Hindlimb muscle (tissue), 1 donor: ENCODE results near the gene VIPR1. TPM values are rescaled to one million over a fixed set of nuclear protein-coding genes. Genes with fewer than 3 reads are reported as not detected.

Experiments used
- DNase-seq: peaks from one replicate; pipeline ENCODE4 v3.0.0-alpha.2; 2013
- polyA plus RNA-seq: library from polyadenylated mRNA; unstranded; fragments of 120-200 nt; gene quantifications from one replicate; pipeline ENCODE4 v1.2.1, GENCODE V29; 2013; ENCODE audit not compliant: insufficient read length

VIPR1 gene
- polyA plus RNA-seq, 1 donor, result 2.8 TPM

- DNase-seq, result no peak
These were observed 7.0 kb upstream of the VIPR1 start for GRCh38 chr3:42495393-42495792.

DNA sequence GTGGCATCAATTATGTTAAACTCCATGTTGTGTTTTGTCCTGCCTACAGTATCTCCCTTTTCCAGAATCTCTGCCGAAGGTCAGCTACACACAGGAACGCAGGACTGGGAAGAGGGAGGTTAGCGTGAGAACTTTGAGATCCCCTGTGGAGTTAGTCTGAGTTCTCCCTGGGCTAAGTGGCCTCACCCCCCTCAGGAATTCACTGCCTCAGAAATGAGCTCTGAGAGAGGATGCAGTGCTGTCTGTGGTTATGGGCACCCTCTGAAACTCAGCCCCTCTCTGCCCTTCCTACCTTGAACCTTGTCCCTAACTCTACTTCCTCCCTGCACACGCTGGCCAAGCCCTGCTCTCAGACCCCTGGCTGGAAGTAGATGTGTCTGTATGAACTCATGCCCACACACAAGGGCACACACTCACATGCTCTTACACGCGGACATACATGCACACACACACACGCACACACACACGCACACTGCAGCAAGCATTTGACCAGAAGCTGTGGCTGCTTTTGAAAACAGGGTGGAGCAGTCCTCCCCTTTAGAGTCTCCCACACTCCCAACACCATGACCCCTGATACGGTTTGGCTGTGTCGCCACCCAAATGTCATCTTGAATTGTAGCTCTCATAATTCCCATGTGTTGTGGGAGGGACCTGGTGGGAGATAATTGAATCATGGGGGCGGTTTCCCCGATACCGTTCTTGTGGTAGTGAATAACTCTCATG, 5.3 kb upstream of the VIPR1 start:
- no peak for DNase-seq

- DNase-seq, result no peak
These were observed 4.4 kb upstream of the VIPR1 start for GRCh38 chr3:42498034-42498433.

DNA sequence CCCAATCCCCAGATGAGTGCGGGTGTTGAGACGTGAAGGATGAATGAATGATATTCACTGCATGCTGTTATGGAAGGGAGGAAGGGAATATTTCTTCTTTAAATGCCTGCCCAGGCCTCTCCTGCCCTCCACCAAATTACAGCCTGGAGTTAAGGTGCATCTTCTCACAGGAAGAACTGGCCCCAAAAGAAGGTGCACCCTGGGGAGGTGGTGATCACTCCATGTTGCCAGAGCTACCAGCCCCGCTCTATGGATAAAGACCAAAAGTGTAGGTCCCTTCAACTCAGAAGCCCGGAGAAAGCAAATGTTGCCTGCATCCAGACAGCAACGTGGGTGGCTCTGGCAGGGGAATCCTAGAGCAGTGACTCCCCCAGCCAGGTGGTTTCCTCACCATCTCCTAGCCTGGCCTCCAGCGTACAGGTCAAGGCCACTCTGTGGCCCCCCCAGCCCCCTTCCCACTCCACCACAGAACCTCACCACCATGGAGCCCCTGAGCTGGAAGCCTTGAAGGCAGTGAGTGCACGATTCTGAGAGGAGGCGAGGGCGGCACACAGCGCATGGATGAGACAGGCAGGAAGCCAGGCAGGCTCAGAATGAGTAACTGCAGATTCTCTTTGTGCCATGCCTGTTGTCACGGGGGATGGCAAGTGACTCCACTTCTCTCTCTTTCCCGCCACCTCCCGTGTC, 3.5 kb upstream of the VIPR1 start:
- no peak for DNase-seq

- DNase-seq, result no peak
These were observed 3.0 kb upstream of the VIPR1 start for GRCh38 chr3:42499478-42499871.

GRCh38 chr3:42500091-42500490, 2.4 kb upstream of the VIPR1 start:
- DNase-seq, result no peak

- DNase-seq, result no peak
These were observed 1.5 kb upstream of the VIPR1 start for GRCh38 chr3:42500909-42501308.

DNA sequence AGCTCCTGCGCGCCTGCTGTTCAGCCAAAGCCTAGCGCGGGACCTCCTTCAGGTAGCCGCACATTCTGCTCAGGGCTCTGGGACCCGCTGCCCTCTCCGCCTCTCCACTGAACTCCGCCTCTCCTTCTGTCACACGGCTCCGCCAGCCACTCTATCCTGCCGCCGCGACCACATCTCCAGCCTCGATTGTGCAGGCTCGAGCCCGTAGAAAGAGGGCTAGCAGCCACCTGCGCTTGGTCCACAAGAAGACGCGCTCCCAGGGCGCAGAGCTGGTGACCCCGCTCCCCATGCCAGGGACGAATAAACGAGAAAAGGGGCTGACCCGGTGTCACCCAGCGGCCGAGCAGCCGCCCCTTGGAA, 1.1 kb upstream of the VIPR1 start:
- DNase-seq, result no peak

- DNase-seq, result no peak
These were observed 588 bp upstream of the VIPR1 start for GRCh38 chr3:42501681-42502428.

- DNase-seq, result no peak
These were observed 945 bp downstream of the VIPR1 start for GRCh38 chr3:42503251-42503924.

- DNase-seq, result no peak
These were observed 1.5 kb downstream of the VIPR1 start for GRCh38 chr3:42503957-42504333.

DNA sequence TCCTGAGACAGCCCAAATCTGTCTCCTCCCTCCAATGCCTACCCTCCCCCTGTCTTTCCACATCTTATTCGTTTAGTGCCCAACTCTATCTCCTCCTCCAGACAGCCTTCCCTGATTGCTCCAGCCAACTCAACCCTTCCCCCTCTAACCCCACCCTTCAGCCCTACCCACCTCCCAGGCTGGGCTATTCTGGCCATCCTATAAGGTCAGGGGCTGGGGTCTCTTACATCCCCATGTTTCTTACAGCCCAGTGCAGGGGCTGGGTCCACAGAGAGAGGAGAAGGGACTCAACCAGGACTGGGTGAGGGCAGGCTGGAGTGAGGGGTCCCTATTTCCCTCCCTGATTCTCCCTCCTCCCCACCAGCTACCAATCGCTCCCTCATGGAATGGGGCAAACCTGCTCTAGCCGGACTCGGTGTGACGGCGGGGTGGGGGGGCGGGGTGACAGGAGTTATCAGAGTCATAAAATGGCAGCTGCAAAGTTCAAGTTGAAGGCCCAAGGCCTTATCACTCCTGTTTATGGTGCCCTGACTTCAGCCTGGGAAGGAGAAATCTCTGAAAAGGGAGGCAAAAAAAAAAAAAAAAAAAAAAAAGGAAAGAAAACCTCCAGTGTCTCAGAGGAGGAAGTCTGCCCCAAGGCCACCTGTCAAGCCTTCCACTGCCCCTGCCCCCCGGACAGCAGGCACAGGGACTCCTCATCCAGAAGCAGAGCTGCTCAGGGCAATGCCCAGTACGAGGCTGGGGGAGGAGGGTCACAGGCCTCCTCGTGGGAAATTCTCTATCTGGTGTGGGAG, 2.1 kb downstream of the VIPR1 start:
- no peak for DNase-seq

GRCh38 chr3:42505128-42505848, 2.8 kb downstream of the VIPR1 start:
- no peak for DNase-seq

DNA sequence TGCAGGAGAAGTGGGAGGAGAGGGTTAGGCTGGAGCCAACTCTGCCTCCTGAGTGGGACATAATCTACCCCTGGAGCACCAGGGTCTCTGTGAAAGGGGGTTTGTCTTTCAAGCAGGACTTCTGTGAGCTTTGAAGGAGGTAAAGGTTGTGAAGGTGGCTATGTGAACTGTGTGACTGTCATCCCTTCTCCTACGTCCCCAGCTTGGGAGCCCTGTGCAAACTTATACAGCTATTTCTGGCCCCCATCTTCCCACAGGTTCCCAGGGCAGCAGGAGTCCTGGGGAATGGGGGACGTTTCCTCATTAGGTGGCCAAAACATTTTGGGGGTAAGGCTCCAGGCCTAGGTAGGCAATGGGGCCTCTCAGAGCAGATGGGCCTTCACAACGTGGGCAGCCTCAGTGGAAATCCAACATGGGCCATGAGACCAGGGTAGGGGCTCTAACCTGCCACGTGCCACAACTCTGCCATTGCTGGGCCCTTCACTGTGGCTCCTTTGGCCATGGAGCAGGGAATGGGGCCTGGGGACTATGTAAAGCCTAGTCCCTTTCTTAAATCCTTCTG, 3.5 kb downstream of the VIPR1 start:
- no peak for DNase-seq

GRCh38 chr3:42507252-42507651, 4.8 kb downstream of the VIPR1 start:
- DNase-seq, result no peak

DNA sequence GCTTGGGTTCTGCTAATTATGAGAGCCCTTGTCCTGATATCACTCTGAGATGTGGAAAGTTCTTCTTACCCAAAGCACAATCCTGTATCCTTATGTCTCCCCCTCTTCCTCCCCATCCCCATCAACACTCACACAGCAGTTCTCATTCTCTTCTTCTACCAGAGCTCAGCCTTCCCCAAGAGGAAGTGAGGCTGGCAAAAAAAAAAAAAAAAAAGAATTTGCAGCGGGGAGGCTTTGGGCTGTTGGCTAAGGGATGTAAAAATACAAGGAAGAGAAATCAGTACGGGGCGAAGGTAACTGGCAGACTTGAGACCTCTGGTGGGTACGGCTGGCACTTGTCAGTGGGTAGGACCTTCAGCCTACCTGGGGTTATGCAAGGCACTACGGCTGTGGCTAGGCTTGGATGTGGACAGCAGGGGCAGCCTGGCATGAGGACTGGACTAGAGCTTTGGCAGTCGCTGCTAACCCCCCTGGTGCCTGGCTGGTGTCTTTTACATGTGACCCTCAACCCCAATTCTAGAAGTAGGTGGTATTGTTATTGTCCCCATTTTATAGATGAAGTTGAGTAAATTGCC, 5.4 kb downstream of the VIPR1 start:
- no peak for DNase-seq

DNA sequence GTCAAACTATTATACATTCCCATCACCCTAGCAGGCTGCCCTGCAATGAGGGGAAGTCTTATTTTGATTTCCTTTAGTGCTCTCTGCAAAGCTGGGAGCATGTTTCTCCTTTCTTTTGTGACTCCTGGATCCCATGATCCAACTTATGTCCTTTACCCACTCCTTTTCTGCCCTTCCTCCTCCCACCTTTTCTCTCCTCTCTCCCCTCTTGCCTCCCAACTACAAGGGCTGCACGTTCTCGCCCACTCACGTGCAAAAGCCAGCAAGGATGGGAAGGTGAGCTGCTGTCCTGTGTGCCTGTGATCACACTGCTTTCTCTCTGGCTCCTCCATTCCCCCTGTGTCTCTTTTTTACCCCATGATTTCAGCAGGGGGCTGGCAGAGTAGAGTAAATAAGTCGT, 6.1 kb downstream of the VIPR1 start:
- no peak for DNase-seq

DNA sequence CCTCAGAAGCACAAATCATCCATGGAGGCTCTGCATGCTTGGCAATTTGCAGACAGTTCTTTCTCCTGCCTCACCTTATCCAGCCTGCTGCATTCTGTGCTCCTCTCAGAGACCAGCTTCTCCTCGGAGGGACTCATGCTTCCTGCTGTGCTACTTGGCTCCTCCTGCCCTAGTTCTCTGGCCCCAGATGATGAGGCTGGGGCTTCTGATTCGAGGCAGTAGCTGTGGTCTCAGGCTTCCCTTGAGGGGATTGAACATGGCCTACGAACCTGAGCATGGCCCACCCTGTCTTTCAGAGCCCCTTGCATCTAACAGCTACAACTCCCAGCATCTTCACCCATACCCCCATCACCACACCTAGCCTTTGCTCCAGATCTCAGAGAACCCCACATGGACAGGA, 6.7 kb downstream of the VIPR1 start:
- DNase-seq, result no peak

GRCh38 chr3:42510325-42510724, 7.9 kb downstream of the VIPR1 start:
- DNase-seq, result no peak

DNA sequence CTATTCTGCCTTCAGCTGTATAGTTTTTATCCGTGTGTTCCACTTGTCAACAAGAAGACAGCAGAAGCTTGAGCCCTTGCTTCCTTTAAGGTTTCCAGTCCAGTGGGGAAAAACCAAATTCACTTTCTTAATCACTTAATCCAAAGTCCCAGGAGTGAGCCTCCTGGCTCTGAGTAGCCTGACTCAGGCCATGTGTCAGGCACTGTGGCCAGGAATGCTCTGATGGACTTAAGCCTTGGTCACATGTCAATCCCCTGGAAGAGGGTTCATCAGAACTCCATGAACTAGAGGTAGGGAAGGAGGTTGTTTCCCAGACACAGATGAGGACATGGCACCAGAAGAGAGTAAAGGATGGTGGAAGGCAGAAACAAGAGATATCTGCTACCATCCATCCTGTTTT, 8.8 kb downstream of the VIPR1 start:
- DNase-seq, result no peak

- no peak for DNase-seq
These were observed 9.3 kb downstream of the VIPR1 start for GRCh38 chr3:42511736-42512135.
